HG03103 (cell line): ENCODE measurements around the gene CNTNAP4.
A peak's percentile ranks its signal among the peaks of the same experiment; 100 is the strongest.

Experiments
- ATAC-seq: cut with Tn5 transposase; IDR thresholded peaks from one replicate; pipeline ENCODE4 v1.9.1; 2021; ENCODE audit warnings: low read depth; ENCODE audit not compliant: unreplicated experiment

CNTNAP4 gene

DNA sequence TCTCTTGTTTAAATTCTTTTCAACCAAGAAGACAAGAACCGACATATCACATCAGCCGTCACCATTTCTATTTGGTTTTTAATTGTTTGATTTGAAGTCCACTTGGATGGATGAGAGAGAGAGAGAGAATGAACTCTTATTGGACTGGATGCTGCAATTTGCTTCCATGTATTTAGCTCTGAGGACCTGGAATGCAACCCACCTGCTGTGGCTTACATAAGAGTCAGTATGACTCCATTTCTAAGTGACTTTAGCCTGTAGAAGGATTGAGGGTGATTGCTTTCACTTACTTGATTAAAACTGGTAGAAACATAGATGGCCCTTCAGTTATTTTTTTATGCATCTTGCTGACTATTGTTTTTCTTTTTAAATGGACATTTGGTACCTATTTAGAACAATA, 296.1 kb downstream of the CNTNAP4 start:
- ATAC-seq, result no peak

DNA sequence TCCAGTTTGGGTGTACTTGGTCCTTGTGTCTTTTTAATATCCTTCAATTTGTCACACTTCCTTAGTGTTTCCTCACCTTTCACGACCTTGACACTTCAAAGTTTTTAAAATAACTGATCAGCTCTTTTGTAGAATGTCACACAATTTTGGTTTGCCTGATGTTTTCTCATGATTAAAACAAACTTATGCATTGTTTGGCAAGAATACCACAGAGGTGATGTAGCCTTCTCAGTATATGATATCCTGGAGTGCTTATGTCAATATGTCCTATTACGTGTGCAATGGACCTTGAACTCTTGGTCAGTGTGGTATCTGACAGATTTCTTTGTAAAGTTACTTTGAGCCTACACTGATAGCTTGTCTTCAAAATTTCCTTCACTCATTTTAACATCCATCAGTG, 297.4 kb downstream of the CNTNAP4 start:
- no peak for ATAC-seq

DNA sequence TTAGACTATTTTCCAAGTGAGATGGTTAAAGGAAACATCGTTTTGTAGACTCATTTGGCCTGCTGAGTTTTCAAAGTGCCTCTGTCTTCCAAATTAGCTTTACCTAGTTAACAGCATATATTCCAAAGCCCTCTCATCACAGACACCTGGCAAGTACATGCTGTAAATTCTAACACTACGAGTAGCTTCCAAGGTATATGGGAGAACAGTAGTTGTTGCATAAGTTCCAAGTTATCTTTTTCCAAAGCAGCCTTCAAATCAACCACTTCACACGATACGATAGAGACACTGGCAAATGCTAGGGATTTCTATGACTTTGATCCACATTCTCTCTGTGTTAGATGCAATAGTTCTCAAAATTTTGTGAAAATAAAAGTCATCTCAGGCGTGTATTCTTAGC, 299.3 kb downstream of the CNTNAP4 start:
- ATAC-seq, result peak; percentile 0

- peak; percentile 63 for ATAC-seq
These were observed 299.8 kb downstream of the CNTNAP4 start for GRCh38 chr16:76577003-76577402.

DNA sequence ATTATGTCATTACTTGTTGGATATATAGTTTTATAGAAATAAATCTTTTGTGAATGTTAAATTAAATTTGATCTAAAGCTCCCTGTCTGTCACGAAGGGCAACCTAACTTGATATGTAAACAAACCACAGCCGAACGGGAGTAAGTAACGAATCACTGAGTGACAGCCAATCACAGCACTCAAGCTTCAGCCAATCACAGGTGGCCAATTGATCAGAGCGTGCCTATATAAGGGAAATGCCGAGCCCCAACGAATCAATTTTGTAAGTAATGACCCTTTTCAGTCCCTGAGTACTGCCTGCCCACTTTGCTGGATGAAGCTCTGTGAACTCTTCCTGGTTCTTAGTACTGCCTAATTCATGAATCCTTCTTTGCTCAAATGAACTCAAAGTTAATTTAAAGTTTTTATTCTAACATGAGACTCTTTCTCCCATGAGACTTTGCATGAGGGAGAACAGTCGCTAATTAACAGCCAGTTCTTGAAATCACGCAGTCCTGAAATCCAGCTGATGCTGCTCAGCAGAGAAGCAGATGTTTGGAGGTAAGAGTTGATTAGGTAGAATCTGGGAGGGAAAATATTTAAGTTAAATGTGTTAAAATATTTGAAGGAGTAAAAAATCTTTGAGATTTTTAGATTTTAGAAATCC, 302.2 kb downstream of the CNTNAP4 start:
- ATAC-seq, result no peak

DNA sequence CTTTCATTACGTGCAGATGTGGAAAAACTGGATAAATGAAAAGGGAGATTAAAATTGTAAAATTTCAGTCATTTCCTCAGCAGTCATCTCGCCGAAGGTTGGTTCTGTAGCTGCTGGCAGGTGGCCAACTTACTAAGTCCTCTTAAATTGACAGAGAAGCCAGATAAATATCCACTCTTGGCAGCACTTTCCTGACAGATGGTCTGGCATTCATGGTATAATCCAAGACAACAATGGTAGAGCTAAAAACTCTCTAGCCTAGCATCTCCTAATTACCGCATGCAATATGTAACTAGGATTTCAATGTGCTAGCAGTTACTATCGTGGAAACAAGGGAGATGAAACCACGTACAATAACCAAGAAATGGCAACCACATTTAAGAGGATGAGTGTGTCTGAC, 306.3 kb downstream of the CNTNAP4 start:
- no peak for ATAC-seq

GRCh38 chr16:76583945-76584344, 306.7 kb downstream of the CNTNAP4 start:
- no peak for ATAC-seq

- ATAC-seq, result no peak
These were observed 321.3 kb downstream of the CNTNAP4 start for GRCh38 chr16:76598498-76598897.

DNA sequence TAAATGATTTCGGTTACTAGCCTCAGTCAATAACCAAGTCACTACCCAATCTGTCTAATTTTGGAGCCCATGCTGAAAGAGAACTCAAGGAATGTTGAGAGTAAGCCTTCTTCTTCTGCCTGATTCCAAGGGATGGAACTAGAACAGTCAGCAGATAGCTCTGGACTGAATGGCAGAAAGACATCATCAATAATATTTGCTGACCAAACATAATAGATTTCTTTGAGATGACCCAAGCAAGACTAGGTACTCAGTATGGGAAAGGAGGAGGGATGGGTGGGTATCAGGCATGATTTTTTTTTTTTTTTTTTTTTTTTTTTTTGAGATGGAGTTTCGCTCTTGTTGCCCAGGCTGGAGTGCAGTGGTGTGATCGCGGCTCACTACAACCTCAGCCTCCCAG, 330.1 kb downstream of the CNTNAP4 start:
- no peak for ATAC-seq
